ENCODE data around the gene WNK2. TPM values are rescaled to one million over a fixed set of nuclear protein-coding genes. Genes with fewer than 3 reads are reported as not detected.
A peak's percentile ranks its signal among the peaks of the same experiment; 100 is the strongest.
"Not testable (repeated sequence)": the region's sequence is repeated elsewhere in the genome, so short reads cannot be mapped to it uniquely, and the experiment has no call there.

Gene WNK2
- 28.8 TPM for polyA plus RNA-seq (2013, experiment 1 of 4)
- 29.9 TPM for polyA plus RNA-seq (2013, experiment 2 of 4)
- 23.2 TPM for polyA plus RNA-seq (2013, experiment 3 of 4)
- polyA plus RNA-seq (2013, experiment 4 of 4) = 20.1 TPM

DNA sequence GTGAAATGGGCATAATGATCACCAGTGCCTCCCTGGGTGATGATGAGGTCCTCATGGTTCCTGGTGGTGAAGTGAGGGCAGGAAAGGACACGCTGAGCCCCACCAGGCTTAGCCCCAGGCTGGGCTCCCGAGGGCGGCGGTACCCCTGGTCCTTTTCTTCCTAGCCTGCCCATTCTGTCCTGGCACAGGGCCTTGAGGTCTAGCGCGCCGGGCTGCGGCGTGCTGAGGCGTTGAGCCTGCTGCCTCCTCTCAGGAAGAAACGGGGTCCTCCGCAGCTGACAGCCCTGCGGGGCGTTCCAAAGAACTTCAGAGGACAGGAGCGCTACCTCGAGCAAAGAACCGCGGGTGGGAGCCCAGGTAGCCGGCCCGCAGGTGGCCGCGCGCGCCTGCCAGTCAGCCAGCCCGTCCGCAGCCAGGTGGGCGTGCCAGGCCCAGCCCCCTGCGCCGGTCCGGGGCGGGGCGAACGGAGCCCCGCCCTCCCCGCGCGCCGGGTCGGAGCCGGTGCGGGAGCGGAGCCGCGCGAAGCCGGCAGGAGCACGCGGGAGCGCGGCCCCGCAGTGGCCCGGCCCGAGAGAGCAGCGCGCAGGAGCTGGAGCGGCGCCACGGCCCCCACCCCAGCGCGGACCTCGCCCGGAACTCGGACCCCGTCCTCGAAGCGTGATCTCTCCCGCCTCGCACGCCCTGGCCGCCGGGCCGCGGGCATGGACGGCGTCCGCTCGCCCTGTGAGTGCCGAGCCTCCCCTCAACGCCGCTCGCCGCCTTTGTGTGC lies at the start of gene WNK2:
Gene WNK2, plus strand, starts transcription at position 477 of the 769 bp plus-strand sequence. CDS start 791 bp downstream, outside the sequence.
- H3K4me1 ChIP-seq (ENCODE audit: control insufficient read depth, insufficient read depth, low read length) = peaks cover 17% of the 10 kb centered on the region
- peak within 1 kb of the TSS; percentile 46 for H3K4me3 ChIP-seq (ENCODE audit: insufficient read depth, low read depth, low read length)
- H3K9me3 ChIP-seq (ENCODE audit: control insufficient read depth, low read length) = no peaks in the 10 kb centered on the region
- no peak within 1 kb of the TSS for H3K27ac ChIP-seq (ENCODE audit: insufficient read depth, low read depth, low read length, poor library complexity, severe bottlenecking)
- peaks cover 57% of the 10 kb centered on the region for H3K27me3 ChIP-seq (ENCODE audit: control insufficient read depth, insufficient read depth, low read length, poor library complexity, severe bottlenecking)
- no peaks in the 10 kb centered on the region for H3K36me3 ChIP-seq (ENCODE audit: control insufficient read depth, insufficient read depth, low read length)
- WGBS, 2 experiments = 2 to 3% methylated on average over 82 of the region's 82 CpGs

DNA sequence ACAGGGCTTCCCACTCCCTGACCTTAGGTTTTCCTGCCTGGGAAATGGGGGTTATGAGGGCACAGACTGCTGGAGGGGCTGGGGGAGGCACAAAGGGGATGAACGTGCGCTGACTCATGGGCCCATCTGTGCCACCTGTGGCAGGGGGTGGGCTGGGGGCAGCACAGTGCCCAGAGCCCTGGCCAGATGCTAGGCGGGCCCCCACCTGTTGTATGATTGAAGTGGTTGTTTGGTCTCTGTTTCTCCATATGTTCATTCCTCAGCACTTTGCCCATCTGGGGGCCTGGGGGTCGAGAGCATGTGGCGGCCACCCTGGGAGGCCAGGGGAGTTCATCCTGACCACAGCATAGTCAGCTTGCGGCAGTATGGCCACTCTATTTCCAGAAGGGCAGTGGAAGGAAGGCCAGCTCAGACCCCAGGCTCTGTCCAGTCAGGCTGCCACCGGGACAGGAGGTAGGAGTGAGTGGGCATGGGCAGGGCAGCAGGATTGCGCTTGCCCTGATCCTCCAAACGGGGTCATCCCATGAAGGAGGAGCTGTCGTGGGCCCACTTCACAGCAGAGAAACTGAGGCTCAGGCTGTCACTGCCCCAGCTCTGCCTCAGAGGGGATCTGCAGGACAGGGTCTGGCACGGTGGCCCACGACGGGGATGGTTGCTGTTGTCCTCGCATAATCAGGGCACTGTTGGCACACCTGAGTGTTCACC lies 49.0 kb upstream of the WNK2 start:
- peaks cover 20% of the 10 kb centered on the region for H3K27me3 ChIP-seq (ENCODE audit: control insufficient read depth, insufficient read depth, low read length, poor library complexity, severe bottlenecking)
- peak overlapping the region; percentile 72 for H3K4me3 ChIP-seq (ENCODE audit: insufficient read depth, low read depth, low read length)
- H3K4me1 ChIP-seq (ENCODE audit: control insufficient read depth, insufficient read depth, low read length) = peaks cover 21% of the 10 kb centered on the region
- WGBS, 2 experiments = 78% methylated on average over 14 of the region's 14 CpGs
- no peak overlapping the region for H3K27ac ChIP-seq (ENCODE audit: insufficient read depth, low read depth, low read length, poor library complexity, severe bottlenecking)
- no peaks in the 10 kb centered on the region for H3K9me3 ChIP-seq (ENCODE audit: control insufficient read depth, low read length)
- no peaks in the 10 kb centered on the region for H3K36me3 ChIP-seq (ENCODE audit: control insufficient read depth, insufficient read depth, low read length)

DNA sequence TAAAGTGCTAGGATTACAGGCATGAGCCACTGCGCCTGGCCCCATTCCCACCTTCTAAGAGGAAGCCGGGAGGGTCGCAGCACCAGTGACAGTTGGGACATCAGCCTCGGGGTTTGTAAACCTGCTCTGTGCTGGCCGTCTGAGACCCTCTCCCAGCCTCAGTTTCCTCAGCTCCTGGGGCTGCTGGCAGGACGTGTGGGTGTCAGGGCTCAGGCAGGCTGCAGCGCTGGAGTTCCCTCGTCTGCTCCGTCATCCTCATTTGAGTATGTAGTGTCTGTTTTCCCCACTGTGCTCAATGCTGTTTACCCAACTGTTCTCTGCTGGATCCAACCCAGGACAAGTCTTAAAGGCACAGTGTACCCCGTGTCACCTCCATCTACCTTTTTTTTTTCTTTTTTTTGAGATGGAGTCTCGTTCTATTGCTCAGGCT lies 47.9 kb upstream of the WNK2 start:
- Histone ChIP-seq H3K27ac (ENCODE audit: insufficient read depth, low read depth, low read length, poor library complexity, severe bottlenecking) (no peak overlapping the region), H3K4me3 (ENCODE audit: insufficient read depth, low read depth, low read length) (no peak overlapping the region), H3K4me1 (ENCODE audit: control insufficient read depth, insufficient read depth, low read length) (peaks cover 21% of the 10 kb centered on the region), H3K27me3 (ENCODE audit: control insufficient read depth, insufficient read depth, low read length, poor library complexity, severe bottlenecking) (peaks cover 20% of the 10 kb centered on the region), H3K9me3 (ENCODE audit: control insufficient read depth, low read length) (no peaks in the 10 kb centered on the region), H3K36me3 (ENCODE audit: control insufficient read depth, insufficient read depth, low read length) (no peaks in the 10 kb centered on the region)
- 81 to 84% methylated on average over 11 of the region's 11 CpGs for WGBS, 2 experiments

GRCh38 chr9:93137362-93137761 lies 46.6 kb upstream of the WNK2 start:
- Histone ChIP-seq H3K27me3 (ENCODE audit: control insufficient read depth, insufficient read depth, low read length, poor library complexity, severe bottlenecking) (peaks cover 20% of the 10 kb centered on the region), H3K27ac (ENCODE audit: insufficient read depth, low read depth, low read length, poor library complexity, severe bottlenecking) (no peak overlapping the region), H3K9me3 (ENCODE audit: control insufficient read depth, low read length) (no peaks in the 10 kb centered on the region), H3K4me3 (ENCODE audit: insufficient read depth, low read depth, low read length) (no peak overlapping the region), H3K4me1 (ENCODE audit: control insufficient read depth, insufficient read depth, low read length) (peaks cover 20% of the 10 kb centered on the region), H3K36me3 (ENCODE audit: control insufficient read depth, insufficient read depth, low read length) (no peaks in the 10 kb centered on the region)
- WGBS, 2 experiments = 88 to 90% methylated on average over 11 of the region's 11 CpGs

- H3K4me3 ChIP-seq (ENCODE audit: insufficient read depth, low read depth, low read length) = no peak overlapping the region
- H3K27ac ChIP-seq (ENCODE audit: insufficient read depth, low read depth, low read length, poor library complexity, severe bottlenecking) = no peak overlapping the region
- peaks cover 15% of the 10 kb centered on the region for H3K27me3 ChIP-seq (ENCODE audit: control insufficient read depth, insufficient read depth, low read length, poor library complexity, severe bottlenecking)
- no peaks in the 10 kb centered on the region for H3K36me3 ChIP-seq (ENCODE audit: control insufficient read depth, insufficient read depth, low read length)
- H3K9me3 ChIP-seq (ENCODE audit: control insufficient read depth, low read length) = no peaks in the 10 kb centered on the region
- 81 to 83% methylated on average over 7 of the region's 7 CpGs for WGBS, 2 experiments
- peaks cover 11% of the 10 kb centered on the region for H3K4me1 ChIP-seq (ENCODE audit: control insufficient read depth, insufficient read depth, low read length)
Observed at GRCh38 chr9:93138171-93138764, 45.7 kb upstream of the WNK2 start.

- Histone ChIP-seq H3K4me3 (ENCODE audit: insufficient read depth, low read depth, low read length) (no peak overlapping the region), H3K9me3 (ENCODE audit: control insufficient read depth, low read length) (no peaks in the 10 kb centered on the region), H3K36me3 (ENCODE audit: control insufficient read depth, insufficient read depth, low read length) (no peaks in the 10 kb centered on the region), H3K27ac (ENCODE audit: insufficient read depth, low read depth, low read length, poor library complexity, severe bottlenecking) (no peak overlapping the region), H3K4me1 (ENCODE audit: control insufficient read depth, insufficient read depth, low read length) (peaks cover 15% of the 10 kb centered on the region), H3K27me3 (ENCODE audit: control insufficient read depth, insufficient read depth, low read length, poor library complexity, severe bottlenecking) (peaks cover 10% of the 10 kb centered on the region)
- WGBS, 2 experiments = 92 to 93% methylated on average over 16 of the region's 16 CpGs
Observed at GRCh38 chr9:93139365-93140182, 44.4 kb upstream of the WNK2 start.

- Histone ChIP-seq H3K4me3 (ENCODE audit: insufficient read depth, low read depth, low read length) (no peak overlapping the region), H3K4me1 (ENCODE audit: control insufficient read depth, insufficient read depth, low read length) (peaks cover 9% of the 10 kb centered on the region), H3K36me3 (ENCODE audit: control insufficient read depth, insufficient read depth, low read length) (no peaks in the 10 kb centered on the region), H3K27ac (ENCODE audit: insufficient read depth, low read depth, low read length, poor library complexity, severe bottlenecking) (no peak overlapping the region), H3K27me3 (ENCODE audit: control insufficient read depth, insufficient read depth, low read length, poor library complexity, severe bottlenecking) (no peaks in the 10 kb centered on the region), H3K9me3 (ENCODE audit: control insufficient read depth, low read length) (no peaks in the 10 kb centered on the region)
- WGBS, 2 experiments = 92 to 95% methylated on average over 8 of the region's 8 CpGs
Observed at GRCh38 chr9:93141771-93142483, 42.0 kb upstream of the WNK2 start.

DNA sequence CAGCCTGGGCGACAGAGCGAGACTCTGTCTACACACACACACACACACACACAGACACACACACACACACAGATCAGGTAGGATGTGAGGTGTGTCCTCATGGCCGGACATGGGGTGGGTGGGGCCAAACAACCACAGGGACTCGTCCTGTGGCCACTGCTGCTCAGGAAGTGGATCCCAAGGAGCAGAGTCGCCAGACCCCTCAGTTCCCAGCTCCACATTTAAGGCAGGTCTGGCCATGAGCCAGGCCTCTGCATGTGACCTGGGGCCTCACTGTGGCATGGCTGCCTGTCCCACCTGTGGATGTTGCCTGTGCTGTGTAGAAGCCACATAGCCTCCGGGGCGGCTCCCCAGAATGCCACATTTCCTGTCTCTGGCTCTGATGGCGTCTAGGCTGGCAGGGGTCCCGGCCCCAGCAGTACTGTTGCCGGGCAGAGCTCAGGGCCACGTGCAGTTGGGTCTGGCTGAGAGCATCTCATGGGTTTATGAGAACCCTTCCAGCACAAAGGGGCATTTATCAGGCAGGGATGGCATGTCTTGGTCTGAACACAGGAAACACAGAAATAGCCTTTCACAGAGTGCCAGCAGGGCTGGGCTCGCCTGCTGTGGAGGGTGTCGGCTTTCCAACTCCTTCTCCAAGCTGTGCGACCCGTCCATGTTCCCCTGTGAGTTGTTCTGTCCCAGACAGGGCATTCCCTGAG lies 40.0 kb upstream of the WNK2 start:
- Histone ChIP-seq H3K4me1 (ENCODE audit: control insufficient read depth, insufficient read depth, low read length) (peaks cover 9% of the 10 kb centered on the region), H3K27ac (ENCODE audit: insufficient read depth, low read depth, low read length, poor library complexity, severe bottlenecking) (no peak overlapping the region), H3K27me3 (ENCODE audit: control insufficient read depth, insufficient read depth, low read length, poor library complexity, severe bottlenecking) (no peaks in the 10 kb centered on the region), H3K4me3 (ENCODE audit: insufficient read depth, low read depth, low read length) (no peak overlapping the region), H3K9me3 (ENCODE audit: control insufficient read depth, low read length) (no peaks in the 10 kb centered on the region), H3K36me3 (ENCODE audit: control insufficient read depth, insufficient read depth, low read length) (no peaks in the 10 kb centered on the region)
- 78 to 80% methylated on average over 15 of the region's 15 CpGs for WGBS, 2 experiments

- not testable (repeated sequence) for H3K27me3 ChIP-seq (ENCODE audit: control insufficient read depth, insufficient read depth, low read length, poor library complexity, severe bottlenecking); H3K4me3 ChIP-seq (ENCODE audit: insufficient read depth, low read depth, low read length); H3K27ac ChIP-seq (ENCODE audit: insufficient read depth, low read depth, low read length, poor library complexity, severe bottlenecking); H3K36me3 ChIP-seq (ENCODE audit: control insufficient read depth, insufficient read depth, low read length); H3K4me1 ChIP-seq (ENCODE audit: control insufficient read depth, insufficient read depth, low read length); H3K9me3 ChIP-seq (ENCODE audit: control insufficient read depth, low read length)
- WGBS, 2 experiments = 88 to 92% methylated on average over 6 of the region's 6 CpGs
Observed at GRCh38 chr9:93146696-93147095, 37.2 kb upstream of the WNK2 start.

Measured in ectodermal cell (in vitro differentiated cells).